ENCODE measurements around the gene CLCN3. TPM values are rescaled to one million over a fixed set of nuclear protein-coding genes. Genes with fewer than 3 reads are reported as not detected.

The CLCN3 gene
- total RNA-seq, 1 experiment from 2014 or later = 38.3 TPM

DNA sequence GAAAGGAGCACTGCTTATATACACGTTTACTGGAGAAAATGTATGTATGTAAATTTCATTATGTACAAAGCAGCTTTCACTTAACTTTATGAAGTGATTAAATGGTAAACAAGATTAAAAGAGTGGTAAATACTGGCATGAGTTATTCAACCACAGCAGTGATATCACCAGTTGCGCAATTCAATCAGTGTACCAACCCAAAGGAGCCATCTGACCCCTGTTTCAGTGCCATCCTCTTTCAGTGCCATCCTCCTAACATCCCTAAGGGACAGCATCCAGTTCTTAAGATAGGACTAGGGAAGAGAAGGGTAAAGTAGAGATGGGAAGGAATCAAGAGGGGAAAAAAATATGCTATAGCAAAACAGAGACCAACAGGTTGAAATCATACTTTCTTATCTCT, 121.2 kb downstream of the CLCN3 start:
- Histone ChIP-seq H3K4me3 (ENCODE audit: low read depth in 2 of 2, low read length in 2 of 2) (no peak overlapping the region), H3K27ac (ENCODE audit: low read length) (no peak overlapping the region), H3K36me3 (ENCODE audit: control insufficient read depth, insufficient read depth, low read length) (no peaks in the 10 kb centered on the region; the same call in none of the 2 replicates), H3K9me3 (ENCODE audit: control insufficient read depth, insufficient read depth, low read depth, low read length) (no peaks in the 10 kb centered on the region), H3K27me3 (ENCODE audit: control insufficient read depth, insufficient read depth, low read length) (no peaks in the 10 kb centered on the region), H3K4me1 (ENCODE audit: control insufficient read depth, insufficient read depth, low read length) (no peaks in the 10 kb centered on the region)
- in situ Hi-C loops (cut with HindIII; ENCODE audit: low pct_unique_long_range_greater_than_20kb, low sequenced_read_pairs) = no loop called here
- DNase-seq (ENCODE audit: low read depth, low spot score) (no peak), ATAC-seq (no peak)
- POLR2A ChIA-PET = no interaction called here
- CTCF ChIA-PET = no interaction called here
- intact Hi-C loops (cut with micrococcal nuclease; ENCODE audit: unreplicated experiment) = no loop called here
- BruUV-seq (replicated peaks) = no TSS peak
- TF ChIP-seq SIN3A (IDR thresholded peaks at IDR 0.05; ENCODE audit: borderline replicate concordance, insufficient read depth, low read depth, low read length) (no peak), POLR2AphosphoS5 (IDR thresholded peaks at IDR 0.05; ENCODE audit: low read depth, low read length) (no peak), TCF7L2 (IDR thresholded peaks at IDR 0.05; ENCODE audit: low read depth, low read length) (no peak)
- TF ChIP-seq, protein P1, sequence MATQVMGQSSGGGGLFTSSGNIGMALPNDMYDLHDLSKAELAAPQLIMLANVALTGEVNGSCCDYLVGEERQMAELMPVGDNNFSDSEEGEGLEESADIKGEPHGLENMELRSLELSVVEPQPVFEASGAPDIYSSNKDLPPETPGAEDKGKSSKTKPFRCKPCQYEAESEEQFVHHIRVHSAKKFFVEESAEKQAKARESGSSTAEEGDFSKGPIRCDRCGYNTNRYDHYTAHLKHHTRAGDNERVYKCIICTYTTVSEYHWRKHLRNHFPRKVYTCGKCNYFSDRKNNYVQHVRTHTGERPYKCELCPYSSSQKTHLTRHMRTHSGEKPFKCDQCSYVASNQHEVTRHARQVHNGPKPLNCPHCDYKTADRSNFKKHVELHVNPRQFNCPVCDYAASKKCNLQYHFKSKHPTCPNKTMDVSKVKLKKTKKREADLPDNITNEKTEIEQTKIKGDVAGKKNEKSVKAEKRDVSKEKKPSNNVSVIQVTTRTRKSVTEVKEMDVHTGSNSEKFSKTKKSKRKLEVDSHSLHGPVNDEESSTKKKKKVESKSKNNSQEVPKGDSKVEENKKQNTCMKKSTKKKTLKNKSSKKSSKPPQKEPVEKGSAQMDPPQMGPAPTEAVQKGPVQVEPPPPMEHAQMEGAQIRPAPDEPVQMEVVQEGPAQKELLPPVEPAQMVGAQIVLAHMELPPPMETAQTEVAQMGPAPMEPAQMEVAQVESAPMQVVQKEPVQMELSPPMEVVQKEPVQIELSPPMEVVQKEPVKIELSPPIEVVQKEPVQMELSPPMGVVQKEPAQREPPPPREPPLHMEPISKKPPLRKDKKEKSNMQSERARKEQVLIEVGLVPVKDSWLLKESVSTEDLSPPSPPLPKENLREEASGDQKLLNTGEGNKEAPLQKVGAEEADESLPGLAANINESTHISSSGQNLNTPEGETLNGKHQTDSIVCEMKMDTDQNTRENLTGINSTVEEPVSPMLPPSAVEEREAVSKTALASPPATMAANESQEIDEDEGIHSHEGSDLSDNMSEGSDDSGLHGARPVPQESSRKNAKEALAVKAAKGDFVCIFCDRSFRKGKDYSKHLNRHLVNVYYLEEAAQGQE (IDR thresholded peaks at IDR 0.05; ENCODE audit: insufficient read depth in 1 of 2, low read depth in 2 of 2, low read length in 1 of 2) = no peak
- TF ChIP-seq, protein P2, sequence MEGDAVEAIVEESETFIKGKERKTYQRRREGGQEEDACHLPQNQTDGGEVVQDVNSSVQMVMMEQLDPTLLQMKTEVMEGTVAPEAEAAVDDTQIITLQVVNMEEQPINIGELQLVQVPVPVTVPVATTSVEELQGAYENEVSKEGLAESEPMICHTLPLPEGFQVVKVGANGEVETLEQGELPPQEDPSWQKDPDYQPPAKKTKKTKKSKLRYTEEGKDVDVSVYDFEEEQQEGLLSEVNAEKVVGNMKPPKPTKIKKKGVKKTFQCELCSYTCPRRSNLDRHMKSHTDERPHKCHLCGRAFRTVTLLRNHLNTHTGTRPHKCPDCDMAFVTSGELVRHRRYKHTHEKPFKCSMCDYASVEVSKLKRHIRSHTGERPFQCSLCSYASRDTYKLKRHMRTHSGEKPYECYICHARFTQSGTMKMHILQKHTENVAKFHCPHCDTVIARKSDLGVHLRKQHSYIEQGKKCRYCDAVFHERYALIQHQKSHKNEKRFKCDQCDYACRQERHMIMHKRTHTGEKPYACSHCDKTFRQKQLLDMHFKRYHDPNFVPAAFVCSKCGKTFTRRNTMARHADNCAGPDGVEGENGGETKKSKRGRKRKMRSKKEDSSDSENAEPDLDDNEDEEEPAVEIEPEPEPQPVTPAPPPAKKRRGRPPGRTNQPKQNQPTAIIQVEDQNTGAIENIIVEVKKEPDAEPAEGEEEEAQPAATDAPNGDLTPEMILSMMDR (IDR thresholded peaks at IDR 0.05) = no peak

DNA sequence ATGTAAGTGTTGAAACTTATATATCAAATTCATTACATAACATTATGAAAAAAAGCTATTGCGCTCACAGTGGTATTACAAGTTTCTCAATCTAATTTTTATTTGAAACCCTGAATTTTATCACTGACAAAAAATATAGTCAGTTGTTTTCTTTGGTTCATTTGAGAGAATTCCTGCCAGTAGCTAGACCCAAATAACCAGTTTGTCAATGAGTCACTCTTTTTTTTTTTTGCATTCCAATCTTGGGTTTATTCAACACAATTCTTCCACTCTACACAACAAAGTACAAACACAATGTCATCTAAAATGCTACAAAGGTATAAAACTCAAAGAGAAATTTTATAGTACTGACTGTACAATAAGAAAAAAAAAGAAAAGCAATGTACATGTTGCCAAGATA, 124.2 kb downstream of the CLCN3 start:
- Histone ChIP-seq H3K4me1 (ENCODE audit: control insufficient read depth, insufficient read depth, low read length) (no peaks in the 10 kb centered on the region), H3K27ac (ENCODE audit: low read length) (no peak overlapping the region), H3K36me3 (ENCODE audit: control insufficient read depth, insufficient read depth, low read length) (peaks cover under 1% of the 10 kb centered on the region; the same call in 1 of the 2 replicates), H3K9me3 (ENCODE audit: control insufficient read depth, insufficient read depth, low read depth, low read length) (no peaks in the 10 kb centered on the region), H3K27me3 (ENCODE audit: control insufficient read depth, insufficient read depth, low read length) (no peaks in the 10 kb centered on the region), H3K4me3 (ENCODE audit: low read depth in 2 of 2, low read length in 2 of 2) (no peak overlapping the region)
- no peak for DNase-seq (ENCODE audit: low read depth, low spot score)
- intact Hi-C loops (cut with micrococcal nuclease; ENCODE audit: unreplicated experiment) = no loop called here
- no peak for ATAC-seq
- ChIA-PET CTCF (no interaction called here), POLR2A (no interaction called here)
- BruUV-seq (replicated peaks) = no TSS peak
- TF ChIP-seq, protein P1 (IDR thresholded peaks at IDR 0.05; ENCODE audit: insufficient read depth in 1 of 2, low read depth in 2 of 2, low read length in 1 of 2) = no peak
- TF ChIP-seq, protein P2 (IDR thresholded peaks at IDR 0.05) = no peak
- TF ChIP-seq SIN3A (IDR thresholded peaks at IDR 0.05; ENCODE audit: borderline replicate concordance, insufficient read depth, low read depth, low read length) = no peak
- no peak for TF ChIP-seq POLR2AphosphoS5 (IDR thresholded peaks at IDR 0.05; ENCODE audit: low read depth, low read length)
- TF ChIP-seq TCF7L2 (IDR thresholded peaks at IDR 0.05; ENCODE audit: low read depth, low read length) = no peak
- in situ Hi-C loops (cut with HindIII; ENCODE audit: low pct_unique_long_range_greater_than_20kb, low sequenced_read_pairs) = no loop called here

All from Panc1 (cell line).